ENCODE measurements around the gene MIER2.

DNA sequence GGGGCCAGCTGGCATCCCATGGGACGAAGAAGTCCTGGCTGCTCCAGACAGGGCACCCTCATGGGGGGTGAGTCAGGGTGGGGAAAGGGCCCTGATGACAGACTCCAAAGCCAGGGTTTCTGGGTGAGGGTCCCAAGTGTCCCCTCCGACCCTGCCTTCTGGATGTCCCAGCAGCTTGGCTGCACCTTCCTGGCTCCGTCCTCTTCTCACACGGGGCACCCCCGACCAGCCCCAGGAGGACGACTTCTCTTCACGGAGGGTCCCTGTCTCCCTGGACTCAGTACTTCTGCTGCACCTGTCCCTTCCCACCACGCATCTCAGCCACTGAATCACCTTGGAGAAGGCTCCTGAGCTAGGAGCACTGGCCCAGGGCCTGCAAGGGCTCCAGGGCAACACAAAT, 19.9 kb downstream of the MIER2 start:
- TF ChIP-seq, protein P1, sequence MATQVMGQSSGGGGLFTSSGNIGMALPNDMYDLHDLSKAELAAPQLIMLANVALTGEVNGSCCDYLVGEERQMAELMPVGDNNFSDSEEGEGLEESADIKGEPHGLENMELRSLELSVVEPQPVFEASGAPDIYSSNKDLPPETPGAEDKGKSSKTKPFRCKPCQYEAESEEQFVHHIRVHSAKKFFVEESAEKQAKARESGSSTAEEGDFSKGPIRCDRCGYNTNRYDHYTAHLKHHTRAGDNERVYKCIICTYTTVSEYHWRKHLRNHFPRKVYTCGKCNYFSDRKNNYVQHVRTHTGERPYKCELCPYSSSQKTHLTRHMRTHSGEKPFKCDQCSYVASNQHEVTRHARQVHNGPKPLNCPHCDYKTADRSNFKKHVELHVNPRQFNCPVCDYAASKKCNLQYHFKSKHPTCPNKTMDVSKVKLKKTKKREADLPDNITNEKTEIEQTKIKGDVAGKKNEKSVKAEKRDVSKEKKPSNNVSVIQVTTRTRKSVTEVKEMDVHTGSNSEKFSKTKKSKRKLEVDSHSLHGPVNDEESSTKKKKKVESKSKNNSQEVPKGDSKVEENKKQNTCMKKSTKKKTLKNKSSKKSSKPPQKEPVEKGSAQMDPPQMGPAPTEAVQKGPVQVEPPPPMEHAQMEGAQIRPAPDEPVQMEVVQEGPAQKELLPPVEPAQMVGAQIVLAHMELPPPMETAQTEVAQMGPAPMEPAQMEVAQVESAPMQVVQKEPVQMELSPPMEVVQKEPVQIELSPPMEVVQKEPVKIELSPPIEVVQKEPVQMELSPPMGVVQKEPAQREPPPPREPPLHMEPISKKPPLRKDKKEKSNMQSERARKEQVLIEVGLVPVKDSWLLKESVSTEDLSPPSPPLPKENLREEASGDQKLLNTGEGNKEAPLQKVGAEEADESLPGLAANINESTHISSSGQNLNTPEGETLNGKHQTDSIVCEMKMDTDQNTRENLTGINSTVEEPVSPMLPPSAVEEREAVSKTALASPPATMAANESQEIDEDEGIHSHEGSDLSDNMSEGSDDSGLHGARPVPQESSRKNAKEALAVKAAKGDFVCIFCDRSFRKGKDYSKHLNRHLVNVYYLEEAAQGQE (IDR thresholded peaks at IDR 0.05; ENCODE audit: low read depth, low read length): no peak
- TF ChIP-seq RXRA (IDR thresholded peaks at IDR 0.05; ENCODE audit: borderline replicate concordance, low read depth) (no peak), ELF1 (IDR thresholded peaks at IDR 0.05) (no peak)
- TF ChIP-seq, protein P2, sequence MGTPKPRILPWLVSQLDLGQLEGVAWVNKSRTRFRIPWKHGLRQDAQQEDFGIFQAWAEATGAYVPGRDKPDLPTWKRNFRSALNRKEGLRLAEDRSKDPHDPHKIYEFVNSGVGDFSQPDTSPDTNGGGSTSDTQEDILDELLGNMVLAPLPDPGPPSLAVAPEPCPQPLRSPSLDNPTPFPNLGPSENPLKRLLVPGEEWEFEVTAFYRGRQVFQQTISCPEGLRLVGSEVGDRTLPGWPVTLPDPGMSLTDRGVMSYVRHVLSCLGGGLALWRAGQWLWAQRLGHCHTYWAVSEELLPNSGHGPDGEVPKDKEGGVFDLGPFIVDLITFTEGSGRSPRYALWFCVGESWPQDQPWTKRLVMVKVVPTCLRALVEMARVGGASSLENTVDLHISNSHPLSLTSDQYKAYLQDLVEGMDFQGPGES (IDR thresholded peaks at IDR 0.05; ENCODE audit: low read depth, low read length): no peak
